ENCODE measurements around the gene C1S.

DNA sequence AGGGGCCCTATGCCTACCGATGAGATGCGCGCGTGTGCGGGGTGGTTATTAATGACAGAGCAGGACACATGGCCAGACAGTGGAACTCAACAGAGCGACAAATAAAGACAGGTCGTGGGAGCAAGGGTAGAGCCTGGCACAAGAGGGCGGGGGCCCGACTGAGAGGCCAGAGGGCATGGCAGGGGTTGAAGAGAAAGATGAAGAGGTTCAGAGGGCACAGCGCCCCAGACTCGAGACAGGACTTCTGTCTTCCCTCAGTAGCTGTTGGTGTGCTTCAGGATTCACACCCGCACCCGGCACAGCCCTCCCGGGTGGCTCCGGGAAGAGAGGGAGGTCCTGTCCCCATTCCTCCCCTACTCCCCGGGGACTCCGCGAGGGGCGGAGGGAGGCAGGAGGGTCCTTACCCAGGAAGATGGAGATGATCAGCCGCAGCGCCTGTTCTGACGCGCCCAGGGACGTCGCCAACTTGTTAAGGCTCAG is 42.6 kb upstream of the C1S start:
- no peak for TF ChIP-seq CTCF (IDR thresholded peaks at IDR 0.05)
- TF ChIP-seq POLR2AphosphoS5 (IDR thresholded peaks at IDR 0.05; ENCODE audit: insufficient read depth in 1 of 2, low read depth in 1 of 2), result no peak

All from vagina (tissue), 2 donors.